GM18502 (cell line): ENCODE measurements around the gene KLHL35.

ENCODE experiments used
- ATAC-seq: cut with Tn5 transposase; IDR thresholded peaks from one replicate; pipeline ENCODE4 v1.9.1; 2021; ENCODE audit warnings: mild to moderate bottlenecking; ENCODE audit not compliant: unreplicated experiment, poor library complexity

KLHL35 gene

GRCh38 chr11:75432911-75433321 lies at the start of gene KLHL35:
TSS of gene KLHL35 (minus strand) at chr11:75433203. CDS start at chr11:75430629, 2,574 bp downstream.
- no peak for ATAC-seq

- no peak for ATAC-seq
Observed at GRCh38 chr11:75481922-75482606, 49.1 kb upstream of the KLHL35 start.

- no peak for ATAC-seq
Observed at GRCh38 chr11:75481223-75481921, 48.4 kb upstream of the KLHL35 start.

GRCh38 chr11:75480185-75481175 lies 47.5 kb upstream of the KLHL35 start:
- no peak for ATAC-seq

GRCh38 chr11:75479597-75480145 lies 46.7 kb upstream of the KLHL35 start:
- no peak for ATAC-seq

GRCh38 chr11:75478783-75479596 lies 46.0 kb upstream of the KLHL35 start:
- no peak for ATAC-seq

- ATAC-seq, result no peak
Observed at GRCh38 chr11:75477614-75477935, 44.6 kb upstream of the KLHL35 start.

GRCh38 chr11:75476739-75477613 lies 44.0 kb upstream of the KLHL35 start:
- no peak for ATAC-seq

GRCh38 chr11:75475767-75476650 lies 43.0 kb upstream of the KLHL35 start:
- ATAC-seq, result no peak

- no peak for ATAC-seq
Observed at GRCh38 chr11:75474878-75475766, 42.1 kb upstream of the KLHL35 start.

- ATAC-seq, result no peak
Observed at GRCh38 chr11:75474240-75474639, 41.2 kb upstream of the KLHL35 start.

- ATAC-seq, result no peak
Observed at GRCh38 chr11:75473684-75474083, 40.7 kb upstream of the KLHL35 start.

- ATAC-seq, result no peak
Observed at GRCh38 chr11:75472081-75472732, 39.2 kb upstream of the KLHL35 start.

GRCh38 chr11:75471176-75471973 lies 38.4 kb upstream of the KLHL35 start:
- no peak for ATAC-seq

GRCh38 chr11:75470476-75471080 lies 37.6 kb upstream of the KLHL35 start:
- ATAC-seq, result no peak
